ENCODE results near the gene ZBTB45. TPM values are rescaled to one million over a fixed set of nuclear protein-coding genes. Genes with fewer than 3 reads are reported as not detected.

ZBTB45 gene
- total and polyA plus RNA-seq, 9 of the 15 experiments (the other 6 are each of a cell fraction or from before 2014, with no cell fraction given), result 0.08 to 16.1 (median 1.8) TPM

GRCh38 chr19:58554494-58555368 lies 35.1 kb upstream of the ZBTB45 start, which contains the start of gene CHMP2A (continued):
- TF ChIP-seq CLOCK (CRISPR knock-in tag; IDR thresholded peaks at IDR 0.05; ENCODE audit: borderline replicate concordance) (no peak), RNF2 (IDR thresholded peaks at IDR 0.05) (peak; percentile 57; the same call in 1 of the 2 replicates), HES1 (IDR thresholded peaks at IDR 0.05; ENCODE audit: low read depth) (no peak), CEBPB (tag; IDR thresholded peaks at IDR 0.05) (peak; percentile 98), EHMT2 (IDR thresholded peaks at IDR 0.05) (no peak), ZBTB17 (CRISPR knock-in tag; IDR thresholded peaks at IDR 0.05) (peak; percentile 89), MYC (IDR thresholded peaks at IDR 0.05; ENCODE audit: low read depth, low read length) (peak; percentile 81), MYC (CRISPR knock-in tag; IDR thresholded peaks at IDR 0.05; ENCODE audit: borderline replicate concordance, low read depth) (peak; percentile 71; the same call in 1 of the 2 replicates), ZBTB34 (CRISPR knock-in tag; IDR thresholded peaks at IDR 0.05) (no peak), ZNF444 (CRISPR knock-in tag; IDR thresholded peaks at IDR 0.05) (no peak), ZNF146 (CRISPR knock-in tag; IDR thresholded peaks at IDR 0.05; ENCODE audit: unreplicated experiment) (no peak), FUS (optimal IDR thresholded peaks at IDR 0.05; ENCODE audit: low read depth, low read length) (no peak), SRSF3 (IDR thresholded peaks at IDR 0.05; ENCODE audit: insufficient read depth, low read length) (no peak), ZKSCAN3 (CRISPR knock-in tag; IDR thresholded peaks at IDR 0.05) (no peak), ZBTB7A (IDR thresholded peaks at IDR 0.05; ENCODE audit: borderline replicate concordance, control insufficient read depth, low read depth, low read length) (peak; percentile 91; the same call in 1 of the 2 replicates), ZNF175 (CRISPR knock-in tag; IDR thresholded peaks at IDR 0.05; ENCODE audit: low read depth) (no peak), BHLHE40 (IDR thresholded peaks at IDR 0.05; ENCODE audit: low read length) (peak; percentile 92), PRDM10 (IDR thresholded peaks at IDR 0.05; ENCODE audit: partially characterized antibody) (no peak)

Data from K562 (cell line).